ENCODE measurements around the gene MAP3K20. TPM values are rescaled to one million over a fixed set of nuclear protein-coding genes. Genes with fewer than 3 reads are reported as not detected.

MAP3K20 gene
- total and polyA plus RNA-seq, 10 of the 15 experiments (the other 5 are each of a cell fraction or from before 2014, with no cell fraction given) = 0.04 to 5.6 (median 2.3) TPM

DNA sequence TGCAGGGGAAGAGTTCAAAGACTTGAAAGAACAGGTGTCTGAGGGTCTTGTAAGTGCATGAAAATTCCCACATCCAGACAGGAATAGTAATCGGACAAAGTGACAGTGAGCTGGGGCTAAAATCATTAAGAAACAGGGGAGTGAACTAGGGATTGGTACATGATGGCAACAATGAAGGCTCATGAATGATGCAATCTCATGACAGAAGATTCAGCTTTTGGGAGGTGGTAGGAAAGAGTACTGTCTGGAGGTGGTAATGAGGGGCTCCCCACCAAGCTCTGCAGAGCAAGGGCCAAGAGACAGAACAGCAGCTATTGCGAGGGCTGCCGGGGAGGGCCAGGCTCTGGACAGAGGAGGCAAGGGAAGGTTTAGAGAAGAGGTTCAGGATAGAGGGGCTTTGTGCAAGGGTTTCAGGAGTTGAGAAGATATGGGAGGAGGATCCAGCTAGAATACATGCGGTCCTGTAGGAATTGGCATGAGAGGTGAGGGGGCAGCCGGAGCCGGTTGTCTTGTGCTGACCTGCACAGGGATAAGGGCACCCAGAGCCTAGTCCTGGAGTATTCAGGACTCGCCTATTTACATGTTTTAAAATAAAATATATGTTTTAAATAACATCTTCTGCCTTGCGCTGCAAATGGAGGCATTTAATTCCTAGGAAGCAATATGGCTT lies 31.4 kb downstream of the MAP3K20 start (continued):
- TF ChIP-seq, protein P1, sequence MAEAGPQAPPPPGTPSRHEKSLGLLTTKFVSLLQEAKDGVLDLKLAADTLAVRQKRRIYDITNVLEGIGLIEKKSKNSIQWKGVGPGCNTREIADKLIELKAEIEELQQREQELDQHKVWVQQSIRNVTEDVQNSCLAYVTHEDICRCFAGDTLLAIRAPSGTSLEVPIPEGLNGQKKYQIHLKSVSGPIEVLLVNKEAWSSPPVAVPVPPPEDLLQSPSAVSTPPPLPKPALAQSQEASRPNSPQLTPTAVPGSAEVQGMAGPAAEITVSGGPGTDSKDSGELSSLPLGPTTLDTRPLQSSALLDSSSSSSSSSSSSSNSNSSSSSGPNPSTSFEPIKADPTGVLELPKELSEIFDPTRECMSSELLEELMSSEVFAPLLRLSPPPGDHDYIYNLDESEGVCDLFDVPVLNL (IDR thresholded peaks at IDR 0.05; ENCODE audit: low read depth, low read length) = no peak

DNA sequence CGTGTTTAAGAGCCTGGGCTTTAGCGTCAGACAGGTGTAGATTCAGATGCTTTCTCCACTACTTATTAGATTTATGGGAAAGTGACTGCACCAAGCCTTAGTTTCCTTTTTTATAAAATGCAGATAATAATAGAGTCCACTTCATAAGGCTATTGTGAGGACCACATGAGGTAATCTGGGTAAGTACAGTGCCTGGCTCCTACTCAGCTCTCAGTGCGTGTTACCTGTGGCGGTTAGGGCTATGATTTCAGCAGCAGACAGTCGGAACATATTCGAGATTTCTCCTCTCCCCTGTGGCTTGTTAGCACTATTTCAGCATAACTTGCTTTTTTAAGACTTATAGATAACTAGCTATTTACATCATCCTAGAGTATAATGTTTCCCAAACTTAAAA lies 32.0 kb downstream of the MAP3K20 start:
- Histone ChIP-seq H2AFZ (ENCODE audit: control insufficient read depth, low read depth, low read length) (no peak overlapping the region), H3K4me1 (ENCODE audit: control insufficient read depth, insufficient read depth, low read length) (peaks cover 4% of the 10 kb centered on the region; the same call in 1 of the 2 replicates), H3K9me3 (replicated peaks; ENCODE audit: control insufficient read depth, insufficient read depth, low read length) (no peaks in the 10 kb centered on the region; the same call in 2 of the 3 replicates), H4K20me1 (ENCODE audit: control insufficient read depth, insufficient read depth) (no peaks in the 10 kb centered on the region), H3K36me3 (ENCODE audit: control insufficient read depth in 2 of 2, insufficient read depth in 2 of 2, low read length in 1 of 2) (no peaks in the 10 kb centered on the region), H3K27me3 (replicated peaks in 1 of 2; ENCODE audit: control insufficient read depth in 2 of 2, insufficient read depth in 2 of 2, low read length in 1 of 2) (no peaks in the 10 kb centered on the region), H3K4me2 (ENCODE audit: control insufficient read depth, insufficient read depth) (no peak overlapping the region), H3K4me3 (no peak overlapping the region), H3K9ac (ENCODE audit: control insufficient read depth, insufficient read depth, low read length) (no peak overlapping the region), H3K79me2 (ENCODE audit: control insufficient read depth, insufficient read depth, low read length) (no peaks in the 10 kb centered on the region), H3K27ac (ENCODE audit: control insufficient read depth, insufficient read depth) (no peak overlapping the region)
- FAIRE-seq = no peak
- intact Hi-C loops (cut with micrococcal nuclease; ENCODE audit: unreplicated experiment) = no loop called here
- TF ChIP-seq NRF1 (conservative IDR thresholded peaks at IDR 0.05; ENCODE audit: low read depth, low read length) (no peak), KDM1A (IDR thresholded peaks at IDR 0.05; ENCODE audit: borderline replicate concordance) (no peak), POLR2AphosphoS2 (IDR thresholded peaks at IDR 0.05; ENCODE audit: low read depth, low read length) (no peak), CHD1 (IDR thresholded peaks at IDR 0.05; ENCODE audit: low read depth, low read length) (no peak), TCF3 (IDR thresholded peaks at IDR 0.05; ENCODE audit: borderline replicate concordance, insufficient read depth, low read depth, low read length) (no peak), GATAD2B (conservative IDR thresholded peaks at IDR 0.05; ENCODE audit: low read depth) (no peak), RFX5 (IDR thresholded peaks at IDR 0.05; ENCODE audit: low read depth, low read length) (no peak), NR2C2 (IDR thresholded peaks at IDR 0.05; ENCODE audit: borderline replicate concordance, control insufficient read depth, insufficient read length, low read depth) (no peak)
- ChIA-PET POLR2A (no interaction called here), CTCF (no interaction called here), SMC1A (ENCODE audit: uncharacterized antibody, unreplicated experiment) (no interaction called here), RAD21 (ENCODE audit: unreplicated experiment) (no interaction called here)
- DNase-seq (ENCODE audit: low read depth, low spot score) = no peak
- BruUV-seq (replicated peaks) = no TSS peak
- 95% methylated on average over 6 of the region's 6 CpGs for WGBS (ENCODE audit: insufficient coverage, insufficient replicate concordance, low lambda C conversion rate, missing lambda C conversion rate)
- no peak for ATAC-seq
- in situ Hi-C loops (cut with MboI) = no loop called here
